Trophoblast cell (in vitro differentiated cells and primary cell): ENCODE data around the gene UNC45A.

ENCODE experiments used
- DNase-seq, 2 donors: peaks; one replicate each; pipeline ENCODE4 v3.0.0-alpha.2; 2016
- H2AFZ ChIP-seq: 2 replicates; pipeline ENCODE4 v1.6.1; 2013; ENCODE audit warnings: low read length, moderate library complexity, mild to moderate bottlenecking; ENCODE audit not compliant: insufficient read depth, poor library complexity
- H2AK5ac ChIP-seq: 2 replicates; pipeline ENCODE4 v1.6.1; 2013; ENCODE audit warnings: mild to moderate bottlenecking, low read length
- H2BK120ac ChIP-seq: 2 replicates; pipeline ENCODE4 v1.6.1; 2013; ENCODE audit warnings: low read length, mild to moderate bottlenecking, moderate library complexity; ENCODE audit not compliant: insufficient read depth, poor library complexity
- H2BK12ac ChIP-seq: 2 replicates; pipeline ENCODE4 v1.6.1; 2013; ENCODE audit warnings: mild to moderate bottlenecking, low read length, moderate library complexity
- H2BK5ac ChIP-seq: 2 replicates; pipeline ENCODE4 v1.6.1; 2013; ENCODE audit warnings: low read length, low read depth, moderate library complexity, mild to moderate bottlenecking; ENCODE audit not compliant: poor library complexity
- H3K14ac ChIP-seq: 2 replicates; pipeline ENCODE4 v1.6.1; 2013; ENCODE audit warnings: mild to moderate bottlenecking, low read length
- H3K18ac ChIP-seq: 2 replicates; pipeline ENCODE4 v1.6.1; 2013; ENCODE audit warnings: mild to moderate bottlenecking, low read length
- H3K23ac ChIP-seq: 2 replicates; pipeline ENCODE4 v1.6.1; 2013; ENCODE audit warnings: low read length
- H3K27ac ChIP-seq: 2 replicates; pipeline ENCODE4 v1.5.1; 2013; ENCODE audit warnings: low read depth, mild to moderate bottlenecking, inconsistent platforms, low read length, moderate library complexity
- H3K27me3 ChIP-seq: 2 replicates; pipeline ENCODE4 v1.6.1; 2013; ENCODE audit warnings: inconsistent platforms, mild to moderate bottlenecking, low read length, moderate library complexity; ENCODE audit not compliant: insufficient read depth
- H3K36me3 ChIP-seq, 2 experiments: 1 replicate in 1 of 2; 2 replicates in 1 of 2; pipeline ENCODE4 v1.6.1; 2013; ENCODE audit warnings: low read length in 2 of 2, mild to moderate bottlenecking in 2 of 2, moderate library complexity in 1 of 2; ENCODE audit not compliant: insufficient read depth in 2 of 2, control insufficient read depth in 1 of 2
- H3K4ac ChIP-seq: 2 replicates; pipeline ENCODE4 v1.6.1; 2013; ENCODE audit warnings: low read depth, mild to moderate bottlenecking, low read length, moderate library complexity
- H3K4me1 ChIP-seq, 2 experiments: 1 replicate in 1 of 2; 2 replicates in 1 of 2; pipeline ENCODE4 v1.6.1; 2013; ENCODE audit warnings: low read length in 2 of 2, mild to moderate bottlenecking in 2 of 2, moderate library complexity in 1 of 2; ENCODE audit not compliant: insufficient read depth in 2 of 2, control insufficient read depth in 1 of 2
- H3K4me2 ChIP-seq: 2 replicates; pipeline ENCODE4 v1.6.1; 2013; ENCODE audit warnings: inconsistent platforms, mild to moderate bottlenecking, low read length, moderate library complexity
- H3K4me3 ChIP-seq: 2 replicates; pipeline ENCODE4 v1.5.1; 2013; ENCODE audit warnings: mild to moderate bottlenecking, low read depth, low read length, inconsistent platforms
- H3K79me1 ChIP-seq: one replicate; pipeline ENCODE4 v1.6.1; 2013; ENCODE audit warnings: low read length
- H3K79me2 ChIP-seq: 2 replicates; pipeline ENCODE4 v1.6.1; 2013; ENCODE audit warnings: low read length, mild to moderate bottlenecking; ENCODE audit not compliant: control insufficient read depth, insufficient read depth, poor library complexity
- H3K9ac ChIP-seq: 2 replicates; pipeline ENCODE4 v1.6.1; 2013; ENCODE audit warnings: mild to moderate bottlenecking, low read length
- H3K9me3 ChIP-seq: 2 replicates; pipeline ENCODE4 v1.6.1; 2013; ENCODE audit warnings: low read depth, mild to moderate bottlenecking, control low read depth, inconsistent platforms, low read length; ENCODE audit not compliant: insufficient read depth
- H4K12ac ChIP-seq: 2 replicates; pipeline ENCODE4 v1.6.1; 2013; ENCODE audit warnings: low read depth, mild to moderate bottlenecking, low read length, moderate library complexity
- H4K8ac ChIP-seq: 2 replicates; pipeline ENCODE4 v1.6.1; 2013; ENCODE audit warnings: low read depth, mild to moderate bottlenecking, low read length, moderate library complexity
- H4K91ac ChIP-seq: one replicate; pipeline ENCODE4 v1.6.1; 2013; ENCODE audit warnings: low read depth, mild to moderate bottlenecking, low read length, moderate library complexity
- WGBS: extraction: QIAGEN DNeasy Blood & Tissue Kit; methylation state at CpG from one replicate; pipeline ENCODE4 v1.1.7; 2013; ENCODE audit warnings: missing lambda C conversion rate; ENCODE audit not compliant: insufficient read length, insufficient coverage; ENCODE audit errors: extremely low coverage; 5-methylcytosine and 5-hydroxymethylcytosine counted together

UNC45A gene

GRCh38 chr15:90989040-90989768, 54.1 kb downstream of the UNC45A start:
- Histone ChIP-seq H3K9ac (no peak overlapping the region), H4K8ac (no peak overlapping the region), H2BK12ac (no peak overlapping the region), H2AFZ (no peak overlapping the region), H2BK5ac (no peak overlapping the region), H3K27me3 (no peaks in the 10 kb centered on the region), H3K23ac (no peak overlapping the region), H3K4me1 (peaks cover 9 to 14% of the 10 kb centered on the region in 2 experiments), H4K91ac (no peak overlapping the region), H3K4ac (peak overlapping the region; percentile 40), H3K9me3 (no peaks in the 10 kb centered on the region), H2AK5ac (no peak overlapping the region), H4K12ac (no peak overlapping the region), H3K79me2 (peaks cover 27% of the 10 kb centered on the region), H3K18ac (no peak overlapping the region), H3K27ac (no peak overlapping the region), H3K4me3 (no peak overlapping the region), H2BK120ac (no peak overlapping the region), H3K4me2 (no peak overlapping the region), H3K79me1 (peaks cover 4% of the 10 kb centered on the region), H3K36me3 (peaks cover 0 to 2% of the 10 kb centered on the region in 2 experiments), H3K14ac (no peak overlapping the region)
- no CpG with 5 or more reads among the region's 7 CpGs for WGBS
- no peak for DNase-seq

GRCh38 chr15:90990446-90990845, 55.4 kb downstream of the UNC45A start:
- no peaks in the 10 kb centered on the region for H3K9me3 ChIP-seq
- H4K8ac ChIP-seq = no peak overlapping the region
- no peak overlapping the region for H3K14ac ChIP-seq
- H2BK12ac ChIP-seq = no peak overlapping the region
- H3K27ac ChIP-seq = no peak overlapping the region
- peak overlapping the region; percentile 99 for H3K4ac ChIP-seq
- H4K12ac ChIP-seq = no peak overlapping the region
- H3K79me2 ChIP-seq = peaks cover 29% of the 10 kb centered on the region
- H2AK5ac ChIP-seq = no peak overlapping the region
- no peak overlapping the region for H3K9ac ChIP-seq
- H3K4me3 ChIP-seq = no peak overlapping the region
- H4K91ac ChIP-seq = no peak overlapping the region
- WGBS = no CpG with 5 or more reads among the region's 4 CpGs
- peaks cover 8% of the 10 kb centered on the region for H3K79me1 ChIP-seq
- H2AFZ ChIP-seq = no peak overlapping the region
- no peak for DNase-seq
- no peaks in the 10 kb centered on the region for H3K27me3 ChIP-seq
- peaks cover 9 to 14% of the 10 kb centered on the region in 2 experiments for H3K4me1 ChIP-seq
- no peak overlapping the region for H3K18ac ChIP-seq
- H3K23ac ChIP-seq = no peak overlapping the region
- no peak overlapping the region for H2BK120ac ChIP-seq
- no peaks in the 10 kb centered on the region for H3K36me3 ChIP-seq
- no peak overlapping the region for H3K4me2 ChIP-seq
- no peak overlapping the region for H2BK5ac ChIP-seq

- Histone ChIP-seq H3K36me3 (no peaks in the 10 kb centered on the region), H2AFZ (no peak overlapping the region), H4K12ac (no peak overlapping the region), H2BK120ac (no peak overlapping the region), H3K14ac (no peak overlapping the region), H2BK5ac (no peak overlapping the region), H3K23ac (peak overlapping the region; percentile 69), H3K4me1 (peaks cover 9 to 14% of the 10 kb centered on the region in 2 experiments), H2AK5ac (no peak overlapping the region), H4K91ac (no peak overlapping the region), H3K27ac (peak overlapping the region; percentile 2), H3K27me3 (no peaks in the 10 kb centered on the region), H4K8ac (no peak overlapping the region), H3K4me3 (no peak overlapping the region), H2BK12ac (no peak overlapping the region), H3K18ac (no peak overlapping the region), H3K4me2 (peak overlapping the region; percentile 2), H3K9ac (no peak overlapping the region), H3K79me2 (peaks cover 22% of the 10 kb centered on the region), H3K79me1 (peaks cover 8% of the 10 kb centered on the region), H3K9me3 (no peaks in the 10 kb centered on the region), H3K4ac (peak overlapping the region; percentile 99)
- WGBS = no CpG with 5 or more reads among the region's 6 CpGs
- no peak for DNase-seq
Observed at GRCh38 chr15:90991587-90992285, 56.7 kb downstream of the UNC45A start.

- Histone ChIP-seq H3K9ac (peak overlapping the region; percentile 68), H3K4me1 (peaks cover 5% of the 10 kb centered on the region in 2 experiments), H3K4me2 (peak overlapping the region; percentile 43), H3K9me3 (no peaks in the 10 kb centered on the region), H3K27me3 (no peaks in the 10 kb centered on the region), H2BK12ac (peak overlapping the region; percentile 88), H2BK5ac (peak overlapping the region; percentile 99), H3K36me3 (peaks cover 9% of the 10 kb centered on the region in 2 experiments), H4K12ac (peak overlapping the region; percentile 100), H2AK5ac (peak overlapping the region; percentile 93), H3K14ac (peak overlapping the region; percentile 100), H4K8ac (peak overlapping the region; percentile 99), H3K79me2 (peaks cover 19% of the 10 kb centered on the region), H4K91ac (peak overlapping the region; percentile 100), H3K4me3 (peak overlapping the region; percentile 92), H2BK120ac (peak overlapping the region; percentile 100), H2AFZ (peak overlapping the region; percentile 99), H3K23ac (no peak overlapping the region), H3K27ac (peak overlapping the region; percentile 40), H3K18ac (peak overlapping the region; percentile 100), H3K4ac (peak overlapping the region; percentile 100), H3K79me1 (peaks cover 8% of the 10 kb centered on the region)
- no CpG with 5 or more reads among the region's 50 CpGs for WGBS
- DNase-seq = peak; percentile 25 to 59
Observed at GRCh38 chr15:90994059-90994416, 59.0 kb downstream of the UNC45A start.
